ENCODE measurements around the gene ZNF385B. TPM values are rescaled to one million over a fixed set of nuclear protein-coding genes. Genes with fewer than 3 reads are reported as not detected.
"Not testable (repeated sequence)": the region's sequence is repeated elsewhere in the genome, so short reads cannot be mapped to it uniquely, and the experiment has no call there.

The ZNF385B gene
- total RNA-seq, 1 donor from 2014 or later, result 0.11 TPM

DNA sequence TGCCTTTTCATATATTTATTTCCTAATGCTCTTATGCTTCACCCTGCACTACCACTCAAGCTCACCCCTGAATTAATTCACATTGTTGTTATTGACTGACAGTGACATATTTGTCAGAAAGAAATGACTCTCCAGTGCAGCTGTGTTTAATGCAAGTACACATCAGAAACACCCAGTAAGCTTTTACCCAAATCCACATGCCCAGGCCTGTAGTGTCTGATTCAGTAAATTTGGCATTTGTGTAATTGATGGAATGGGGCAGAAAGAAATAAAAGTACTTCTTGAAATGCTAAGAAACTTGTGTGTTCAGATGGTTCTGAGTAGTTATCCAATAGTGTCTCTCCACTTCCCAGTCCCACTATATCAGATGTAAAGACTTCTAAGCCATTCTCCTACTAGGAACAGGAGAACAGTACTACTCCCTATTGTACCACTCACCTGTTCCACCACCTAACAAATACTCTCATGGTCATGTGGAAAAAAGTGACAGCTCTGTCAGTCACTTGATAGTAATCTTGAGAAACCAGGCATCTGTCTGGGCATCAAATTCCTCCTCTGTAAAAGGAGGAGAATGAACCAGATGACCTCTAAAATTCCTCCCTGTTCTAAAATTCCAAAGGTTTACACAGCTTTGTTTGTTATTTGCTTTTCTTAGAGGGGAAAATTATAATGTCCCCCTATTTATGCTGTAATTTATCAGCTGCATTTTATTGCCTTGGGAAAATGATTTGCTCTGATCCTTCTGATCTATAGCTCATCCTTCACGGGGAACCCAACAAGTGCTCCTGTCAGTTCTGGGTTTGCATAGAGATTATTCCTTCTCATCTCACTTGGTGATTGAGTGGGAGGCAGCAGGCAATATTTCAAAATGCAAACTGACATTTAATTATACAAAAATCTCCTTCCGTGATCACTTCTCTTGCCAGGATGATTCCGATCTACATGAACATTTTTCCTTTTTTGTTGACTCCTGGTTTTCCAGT lies 70.9 kb downstream of the ZNF385B start:
- Mint-ChIP-seq H3K9me3 (no peaks in the 10 kb centered on the region), H3K4me3 (no peak overlapping the region), H3K27me3 (ENCODE audit: low read depth) (no peaks in the 10 kb centered on the region), H3K27ac (no peak overlapping the region), H3K36me3 (no peaks in the 10 kb centered on the region), H3K4me1 (peaks cover 19% of the 10 kb centered on the region)
- no peak for DNase-seq (ENCODE audit: low spot score in 2 of 2, unreplicated experiment in 2 of 2)
- TF ChIP-seq, protein P1, sequence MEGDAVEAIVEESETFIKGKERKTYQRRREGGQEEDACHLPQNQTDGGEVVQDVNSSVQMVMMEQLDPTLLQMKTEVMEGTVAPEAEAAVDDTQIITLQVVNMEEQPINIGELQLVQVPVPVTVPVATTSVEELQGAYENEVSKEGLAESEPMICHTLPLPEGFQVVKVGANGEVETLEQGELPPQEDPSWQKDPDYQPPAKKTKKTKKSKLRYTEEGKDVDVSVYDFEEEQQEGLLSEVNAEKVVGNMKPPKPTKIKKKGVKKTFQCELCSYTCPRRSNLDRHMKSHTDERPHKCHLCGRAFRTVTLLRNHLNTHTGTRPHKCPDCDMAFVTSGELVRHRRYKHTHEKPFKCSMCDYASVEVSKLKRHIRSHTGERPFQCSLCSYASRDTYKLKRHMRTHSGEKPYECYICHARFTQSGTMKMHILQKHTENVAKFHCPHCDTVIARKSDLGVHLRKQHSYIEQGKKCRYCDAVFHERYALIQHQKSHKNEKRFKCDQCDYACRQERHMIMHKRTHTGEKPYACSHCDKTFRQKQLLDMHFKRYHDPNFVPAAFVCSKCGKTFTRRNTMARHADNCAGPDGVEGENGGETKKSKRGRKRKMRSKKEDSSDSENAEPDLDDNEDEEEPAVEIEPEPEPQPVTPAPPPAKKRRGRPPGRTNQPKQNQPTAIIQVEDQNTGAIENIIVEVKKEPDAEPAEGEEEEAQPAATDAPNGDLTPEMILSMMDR (IDR thresholded peaks at IDR 0.05; ENCODE audit: unreplicated experiment), result no peak

- Mint-ChIP-seq H3K27me3 (ENCODE audit: low read depth) (no peaks in the 10 kb centered on the region), H3K27ac (no peak overlapping the region), H3K4me3 (no peak overlapping the region), H3K36me3 (no peaks in the 10 kb centered on the region), H3K9me3 (peaks cover 9% of the 10 kb centered on the region), H3K4me1 (peaks cover 15% of the 10 kb centered on the region)
- TF ChIP-seq, protein P1 (IDR thresholded peaks at IDR 0.05; ENCODE audit: unreplicated experiment), result no peak
- DNase-seq (ENCODE audit: low spot score in 2 of 2, unreplicated experiment in 2 of 2), result no peak
Measured at GRCh38 chr2:179788104-179788503, 73.3 kb downstream of the ZNF385B start.

- H3K27ac Mint-ChIP-seq, result no peak overlapping the region
- no peaks in the 10 kb centered on the region for H3K36me3 Mint-ChIP-seq
- TF ChIP-seq, protein P1 (IDR thresholded peaks at IDR 0.05; ENCODE audit: unreplicated experiment), result no peak
- no peaks in the 10 kb centered on the region for H3K27me3 Mint-ChIP-seq (ENCODE audit: low read depth)
- H3K4me1 Mint-ChIP-seq, result peaks cover 15% of the 10 kb centered on the region
- DNase-seq (ENCODE audit: low spot score in 2 of 2, unreplicated experiment in 2 of 2), result no peak
- peaks cover 13% of the 10 kb centered on the region for H3K9me3 Mint-ChIP-seq
- H3K4me3 Mint-ChIP-seq, result no peak overlapping the region
Measured at GRCh38 chr2:179787601-179788000, 73.8 kb downstream of the ZNF385B start.

DNA sequence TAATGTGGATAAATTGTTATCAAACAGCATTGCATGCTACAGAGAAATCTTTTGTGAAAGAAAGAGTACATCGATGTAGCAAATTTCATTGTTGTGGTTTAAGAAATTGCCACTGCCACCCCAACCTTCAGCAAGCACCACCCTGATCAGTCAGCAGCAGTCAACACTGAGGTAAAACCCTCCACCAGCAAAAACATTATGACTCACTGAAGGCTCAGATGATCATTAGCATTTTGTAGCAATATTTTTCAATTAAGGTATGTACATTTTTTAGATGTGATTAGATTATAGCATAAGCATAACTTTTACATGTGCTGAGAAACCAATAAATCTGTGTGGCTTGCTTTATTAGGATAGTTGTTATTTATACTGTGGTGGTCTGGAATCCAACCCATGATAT lies 75.5 kb downstream of the ZNF385B start:
- TF ChIP-seq, protein P1 (IDR thresholded peaks at IDR 0.05; ENCODE audit: unreplicated experiment), result no peak
- no peak overlapping the region for H3K27ac Mint-ChIP-seq
- no peaks in the 10 kb centered on the region for H3K36me3 Mint-ChIP-seq
- H3K4me1 Mint-ChIP-seq, result peaks cover 11% of the 10 kb centered on the region
- DNase-seq (ENCODE audit: low spot score in 2 of 2, unreplicated experiment in 2 of 2), result no peak
- H3K27me3 Mint-ChIP-seq (ENCODE audit: low read depth), result peaks cover 5% of the 10 kb centered on the region
- peaks cover 18% of the 10 kb centered on the region for H3K9me3 Mint-ChIP-seq
- no peak overlapping the region for H3K4me3 Mint-ChIP-seq

DNA sequence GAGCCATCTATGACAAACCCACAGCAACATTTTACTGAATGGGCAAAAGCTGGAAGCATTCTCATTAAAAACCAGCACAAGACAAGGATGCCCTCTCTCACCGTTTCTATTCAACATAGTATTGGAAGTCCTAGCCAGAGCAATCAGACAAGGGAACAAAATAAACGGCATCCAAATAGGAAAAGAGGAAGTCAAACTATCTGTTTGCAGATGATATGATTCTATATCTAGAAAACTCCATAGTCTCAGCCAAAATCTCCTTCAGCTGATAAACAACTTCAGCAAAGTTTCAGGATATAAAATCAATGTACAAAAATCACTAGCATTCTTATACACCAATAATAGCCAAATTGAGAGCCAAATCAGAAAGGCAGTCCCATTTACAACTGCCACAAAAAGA lies 79.1 kb downstream of the ZNF385B start:
- peaks cover 18% of the 10 kb centered on the region for H3K9me3 Mint-ChIP-seq
- not testable (repeated sequence) for H3K27ac Mint-ChIP-seq

GRCh38 chr2:179773986-179774385 lies 87.4 kb downstream of the ZNF385B start:
- Mint-ChIP-seq H3K27me3 (ENCODE audit: low read depth) (no peaks in the 10 kb centered on the region), H3K9me3 (no peaks in the 10 kb centered on the region), H3K4me1 (peaks cover 9% of the 10 kb centered on the region), H3K4me3 (no peak overlapping the region), H3K36me3 (no peaks in the 10 kb centered on the region), H3K27ac (no peak overlapping the region)
- TF ChIP-seq, protein P1 (IDR thresholded peaks at IDR 0.05; ENCODE audit: unreplicated experiment), result no peak
- no peak for DNase-seq (ENCODE audit: low spot score in 2 of 2, unreplicated experiment in 2 of 2)

More for the DNA sequence above, 79.1 kb downstream of the ZNF385B start:
- H3K27me3 Mint-ChIP-seq (ENCODE audit: low read depth); H3K4me1 Mint-ChIP-seq; H3K36me3 Mint-ChIP-seq; DNase-seq (ENCODE audit: low spot score in 2 of 2, unreplicated experiment in 2 of 2); H3K4me3 Mint-ChIP-seq: not testable (repeated sequence)
